ENCODE measurements around the gene MDH1B.

MDH1B gene

GRCh38 chr2:206693399-206694137 is 71.6 kb downstream of the MDH1B start:
- peak; percentile 69 for DNase-seq

- DNase-seq = no peak
Observed at GRCh38 chr2:206692971-206693370, 72.2 kb downstream of the MDH1B start.

- no peak for DNase-seq
Observed at GRCh38 chr2:206688990-206689389, 76.1 kb downstream of the MDH1B start.

GRCh38 chr2:206688453-206688852 is 76.7 kb downstream of the MDH1B start:
- no peak for DNase-seq

Measured in suppressor macrophage treated with lipopolysaccharide for 4 hours (primary cell).